Muscle of back (tissue), 11 donors: Measurements from ENCODE around the gene SCAMP5. TPM values are rescaled to one million over a fixed set of nuclear protein-coding genes. Genes with fewer than 3 reads are reported as not detected.

Experiments used
- DNase-seq, 3 donors: peaks; one replicate each; pipeline versions ENCODE4 v3.0.0 to v3.0.0-alpha.2; 2013
- polyA plus RNA-seq, 10 donors: library from polyadenylated mRNA; unstranded; fragments of 120-200 nt; gene quantifications; one replicate each; pipeline ENCODE4 v1.2.1, GENCODE V29; 2013; ENCODE audit not compliant: insufficient read length in 10 of 10

SCAMP5 gene
- polyA plus RNA-seq, 10 donors, result 2.8 to 7.5 (median 4.9) TPM

- DNase-seq, result no peak
These were observed 74.0 kb downstream of the SCAMP5 start for GRCh38 chr15:75069301-75069925.

- no peak for DNase-seq
These were observed 75.3 kb downstream of the SCAMP5 start for GRCh38 chr15:75070674-75071073.

Other genes with a start within 250 kb of the SCAMP5 start
- gene CYP1A2, start 246.7 kb upstream of the SCAMP5 start, polyA plus RNA-seq, result under 1 TPM in 7 of 10 donors, not detected in 3; 0.04 to 0.17 (median 0.08) TPM
- 10 to 100 TPM; 23.1 to 42.0 (median 32.1) TPM for gene CSK, start 213.5 kb upstream of the SCAMP5 start, polyA plus RNA-seq
- gene LMAN1L, start 182.7 kb upstream of the SCAMP5 start, polyA plus RNA-seq, result under 1 TPM in 1 of 10 donors, not detected in 9; 0.20 TPM
- under 1 TPM in 1 of 10 donors, not detected in 9; 0.10 TPM for gene CPLX3, start 168.9 kb upstream of the SCAMP5 start, polyA plus RNA-seq
- gene ULK3, start 152.4 kb upstream of the SCAMP5 start, polyA plus RNA-seq, result 10 to 100 TPM; 24.3 to 44.8 (median 30.4) TPM
- gene SCAMP2, start 122.2 kb upstream of the SCAMP5 start, polyA plus RNA-seq, result 10 to 100 TPM; 49.3 to 63.3 (median 54.8) TPM
- 10 to 100 TPM; 47.8 to 64.6 (median 56.9) TPM for gene MPI, start 105.5 kb upstream of the SCAMP5 start, polyA plus RNA-seq
- gene FAM219B, start 88.7 kb upstream of the SCAMP5 start, polyA plus RNA-seq, result 10 to 100 TPM; 37.0 to 55.6 (median 43.6) TPM
- 100 to 1,000 TPM; 192 to 258 (median 234) TPM for gene COX5A, start 57.5 kb upstream of the SCAMP5 start, polyA plus RNA-seq
- gene RPP25, start 38.8 kb upstream of the SCAMP5 start, polyA plus RNA-seq, result 1 to 10 TPM in 8 of 10 donors, under 1 TPM in 2; 0.69 to 1.9 (median 1.4) TPM
- gene PPCDC, start 28.0 kb downstream of the SCAMP5 start, polyA plus RNA-seq, result 1 to 10 TPM; 4.9 to 8.7 (median 7.1) TPM
- gene C15orf39, start 206.3 kb downstream of the SCAMP5 start, polyA plus RNA-seq, result 10 to 100 TPM in 5 of 10 donors, 1 to 10 TPM in 5; 7.1 to 15.3 (median 10.0) TPM